SK-N-SH treated with all-trans-retinoic acid at 6 μM for 48 hours (cell line): ENCODE measurements around the gene EMILIN2.

Experiments used
- ARNTL ChIP-seq: fragments of 450-650 bp; formaldehyde crosslinking; IDR thresholded peaks from 2 replicates; pipeline ENCODE4 v1.5.0; 2020; ENCODE audit warnings: low read depth, mild to moderate bottlenecking, moderate library complexity, borderline replicate concordance
- CSRNP3 ChIP-seq: fragments of 250-450 bp; sonication (Bioruptor Pico); IDR thresholded peaks from 2 replicates; pipeline ENCODE4 v1.5.1; 2021; ENCODE audit warnings: mild to moderate bottlenecking, moderate library complexity
- GLIS3 ChIP-seq: fragments of 250-450 bp; sonication (Bioruptor Pico); IDR thresholded peaks from 2 replicates; pipeline ENCODE4 v1.5.0; 2020; ENCODE audit warnings: mild to moderate bottlenecking, moderate library complexity
- OSR1 ChIP-seq: fragments of 250-450 bp; sonication (Bioruptor Pico); IDR thresholded peaks from 2 replicates; pipeline ENCODE4 v1.8.0; 2022; ENCODE audit warnings: moderate library complexity, mild to moderate bottlenecking, inconsistent platforms
- PATZ1 ChIP-seq: fragments of 250-450 bp; sonication (Bioruptor Pico); IDR thresholded peaks from 2 replicates; pipeline ENCODE4 v1.8.0; 2020; ENCODE audit warnings: mild to moderate bottlenecking, moderate library complexity, borderline replicate concordance
- POU6F1 ChIP-seq: fragments of 250-450 bp; sonication (Bioruptor Pico); IDR thresholded peaks from 2 replicates; pipeline ENCODE4 v1.8.0; 2021; ENCODE audit warnings: low read depth, mild to moderate bottlenecking, moderate library complexity, borderline replicate concordance
- PPARA ChIP-seq: fragments of 250-450 bp; sonication (Bioruptor Pico); IDR thresholded peaks from 2 replicates; pipeline ENCODE4 v1.5.0; 2020; ENCODE audit warnings: mild to moderate bottlenecking, borderline replicate concordance
- TCF4 ChIP-seq: fragments of 250-450 bp; sonication (Bioruptor Pico); IDR thresholded peaks from 2 replicates; pipeline ENCODE4 v1.8.0; 2021; ENCODE audit warnings: mild to moderate bottlenecking, moderate library complexity, borderline replicate concordance
- TSHZ2 ChIP-seq: fragments of 250-450 bp; sonication (Bioruptor Pico); IDR thresholded peaks from 2 replicates; pipeline ENCODE4 v1.5.0; 2020; ENCODE audit warnings: mild to moderate bottlenecking, moderate library complexity
- ZFP3 ChIP-seq: fragments of 250-450 bp; sonication (Bioruptor Pico); IDR thresholded peaks from 2 replicates; pipeline ENCODE4 v1.5.0; 2020; ENCODE audit warnings: mild to moderate bottlenecking, moderate library complexity
- ZFP30 ChIP-seq: fragments of 450-650 bp; formaldehyde crosslinking; IDR thresholded peaks from 2 replicates; pipeline ENCODE4 v1.5.0; 2022; ENCODE audit warnings: mild to moderate bottlenecking, moderate library complexity
- ZNF565 ChIP-seq: fragments of 450-650 bp; formaldehyde crosslinking; conservative IDR thresholded peaks from 2 replicates; pipeline ENCODE4 v1.5.0; 2020; ENCODE audit warnings: low read depth, mild to moderate bottlenecking, moderate library complexity
- ZNF8 ChIP-seq: fragments of 450-650 bp; formaldehyde crosslinking; IDR thresholded peaks from 2 replicates; pipeline ENCODE4 v1.5.0; 2020; ENCODE audit warnings: mild to moderate bottlenecking, moderate library complexity

- TF ChIP-seq PPARA (CRISPR knock-in tag) (no peak), PATZ1 (CRISPR knock-in tag) (no peak), CSRNP3 (CRISPR knock-in tag) (no peak), ZFP30 (no peak), TSHZ2 (CRISPR knock-in tag) (no peak), POU6F1 (no peak), ARNTL (no peak), OSR1 (CRISPR knock-in tag) (no peak), ZNF565 (no peak), TCF4 (CRISPR knock-in tag) (no peak), ZNF8 (CRISPR knock-in tag) (no peak), GLIS3 (no peak), ZFP3 (no peak)
Observed at GRCh38 chr18:2895391-2895790, 48.6 kb downstream of the EMILIN2 start.
